HG02798 (cell line): ENCODE data around the gene TIMM13.
"Not testable (repeated sequence)": the region's sequence is repeated elsewhere in the genome, so short reads cannot be mapped to it uniquely, and the experiment has no call there.

Source experiments
- ATAC-seq: cut with Tn5 transposase; IDR thresholded peaks from one replicate; pipeline ENCODE4 v1.9.1; 2021; ENCODE audit warnings: mild to moderate bottlenecking; ENCODE audit not compliant: unreplicated experiment, poor library complexity

The TIMM13 gene

DNA sequence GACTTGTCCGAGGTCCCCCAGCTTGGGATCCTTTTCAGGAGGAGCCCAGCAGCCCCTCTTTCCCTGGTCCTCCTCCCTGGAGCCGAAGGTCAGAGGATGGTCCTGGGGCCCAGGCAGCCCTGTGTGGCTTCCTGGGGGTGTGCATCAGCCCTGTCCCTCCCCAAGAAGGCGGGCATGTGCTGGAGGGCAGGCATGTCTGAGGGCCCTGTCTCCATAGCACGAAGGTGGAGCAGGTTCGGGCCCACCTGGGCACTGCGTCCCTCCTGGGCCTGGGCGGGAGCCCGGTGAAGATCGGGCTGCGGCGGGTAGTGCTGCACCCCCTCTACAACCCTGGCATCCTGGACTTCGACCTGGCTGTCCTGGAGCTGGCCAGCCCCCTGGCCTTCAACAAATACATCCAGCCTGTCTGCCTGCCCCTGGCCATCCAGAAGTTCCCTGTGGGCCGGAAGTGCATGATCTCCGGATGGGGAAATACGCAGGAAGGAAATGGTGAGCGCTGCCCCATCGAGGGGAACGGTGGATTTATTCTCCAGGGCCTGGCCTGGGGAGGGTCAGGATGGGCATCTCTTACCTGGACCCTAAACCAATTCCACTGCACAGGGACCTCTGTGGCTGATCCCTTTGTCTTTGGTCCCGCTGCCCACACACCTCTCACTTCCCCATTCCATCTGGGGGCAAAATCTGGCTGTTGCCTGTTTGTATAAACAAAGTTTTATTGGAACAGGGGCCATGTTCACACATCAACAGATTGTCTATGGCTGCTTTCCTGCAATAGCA, 10.9 kb downstream of the TIMM13 start:
- no peak for ATAC-seq

DNA sequence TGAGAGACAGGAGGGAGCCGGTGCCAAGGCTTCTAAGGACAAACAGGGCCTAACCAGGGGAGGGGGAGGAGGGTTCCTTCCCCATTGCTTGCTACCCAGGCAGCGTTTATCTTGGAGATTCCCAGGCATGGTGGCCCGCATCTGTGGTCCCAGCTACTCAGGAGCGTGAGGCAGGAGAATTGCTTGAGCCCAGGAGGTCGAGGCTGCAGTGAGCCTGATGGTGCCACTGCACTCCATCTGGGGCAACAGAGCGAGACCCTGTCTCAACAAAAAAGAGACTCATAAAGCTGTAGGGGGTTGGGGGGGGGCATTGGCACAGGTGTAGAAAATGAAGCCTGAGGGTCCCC, 11.4 kb downstream of the TIMM13 start:
- no peak for ATAC-seq

DNA sequence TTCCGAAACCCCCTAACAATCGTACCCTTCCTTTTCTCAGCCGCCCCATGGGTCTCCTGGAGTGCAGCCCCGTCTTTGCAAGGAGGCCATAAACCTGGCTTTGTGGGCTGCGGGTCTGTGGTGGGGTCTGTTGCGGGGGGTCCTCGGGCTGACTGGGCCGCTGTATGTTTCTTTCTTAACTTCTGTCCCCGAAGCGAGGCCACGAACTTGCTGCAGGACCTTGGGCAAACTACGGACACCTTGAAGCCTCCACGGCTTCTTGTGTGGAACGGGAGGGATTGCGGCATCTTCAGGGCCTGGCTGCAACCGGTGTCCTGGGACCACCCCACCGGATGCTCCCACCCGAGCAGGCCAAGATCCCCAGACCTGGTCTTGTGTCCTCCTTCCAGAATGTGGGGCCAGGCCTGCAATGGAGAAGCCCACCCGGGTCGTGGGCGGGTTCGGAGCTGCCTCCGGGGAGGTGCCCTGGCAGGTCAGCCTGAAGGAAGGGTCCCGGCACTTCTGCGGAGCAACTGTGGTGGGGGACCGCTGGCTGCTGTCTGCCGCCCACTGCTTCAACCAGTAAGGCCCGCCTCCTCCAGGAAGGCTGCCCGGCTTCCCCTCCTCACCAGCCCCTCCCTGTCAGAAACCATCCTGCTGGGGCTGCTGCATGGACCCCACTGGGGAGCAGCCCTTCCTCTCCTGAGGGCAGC, 12.0 kb downstream of the TIMM13 start:
- ATAC-seq = no peak

DNA sequence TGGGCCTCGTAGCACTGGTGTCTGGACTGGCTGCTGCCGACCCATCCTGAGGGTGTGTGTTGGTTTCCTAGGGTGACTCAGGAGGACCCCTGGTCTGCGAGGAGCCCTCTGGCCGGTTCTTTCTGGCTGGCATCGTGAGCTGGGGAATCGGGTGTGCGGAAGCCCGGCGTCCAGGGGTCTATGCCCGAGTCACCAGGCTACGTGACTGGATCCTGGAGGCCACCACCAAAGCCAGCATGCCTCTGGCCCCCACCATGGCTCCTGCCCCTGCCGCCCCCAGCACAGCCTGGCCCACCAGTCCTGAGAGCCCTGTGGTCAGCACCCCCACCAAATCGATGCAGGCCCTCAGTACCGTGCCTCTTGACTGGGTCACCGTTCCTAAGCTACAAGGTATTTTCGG, 13.8 kb downstream of the TIMM13 start:
- ATAC-seq = no peak

DNA sequence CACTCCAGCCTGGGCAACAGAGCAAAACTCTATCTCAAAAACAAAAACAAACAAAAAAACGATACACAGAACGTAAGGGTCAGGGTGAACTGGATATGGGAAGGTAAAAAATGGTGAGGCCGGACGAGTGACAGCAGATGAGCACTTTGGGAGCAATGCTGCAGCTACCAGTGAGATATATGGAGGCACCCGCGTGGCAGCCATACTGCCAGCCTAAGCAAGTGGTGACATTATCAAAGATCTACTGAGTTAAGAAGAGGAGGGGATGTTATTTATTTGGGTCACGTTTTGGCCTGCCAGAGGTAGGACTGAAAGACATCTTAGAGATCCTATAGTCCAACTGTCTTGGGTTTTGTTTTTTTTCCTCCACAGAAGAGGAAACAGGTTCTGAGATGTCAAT, 14.2 kb downstream of the TIMM13 start:
- ATAC-seq = no peak

DNA sequence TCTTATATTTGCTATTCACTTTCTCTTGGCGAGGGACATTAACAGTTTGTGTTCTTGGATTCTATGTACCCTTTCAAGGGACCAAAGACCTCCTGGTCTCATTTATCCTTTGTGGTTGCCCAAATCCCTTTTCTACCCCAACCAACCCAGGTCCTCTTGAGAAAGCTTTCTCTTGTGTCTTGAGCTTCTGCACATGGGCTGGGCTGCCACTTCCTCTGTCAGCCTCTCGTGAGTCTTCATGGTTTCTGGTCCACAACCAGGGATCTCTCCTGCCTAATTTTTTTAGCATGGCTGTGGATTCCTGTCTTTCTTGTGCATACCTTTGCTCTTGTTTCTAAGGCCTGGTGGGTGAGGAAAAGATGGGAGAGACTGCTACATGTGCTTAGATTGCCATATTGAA, 14.9 kb downstream of the TIMM13 start:
- no peak for ATAC-seq

DNA sequence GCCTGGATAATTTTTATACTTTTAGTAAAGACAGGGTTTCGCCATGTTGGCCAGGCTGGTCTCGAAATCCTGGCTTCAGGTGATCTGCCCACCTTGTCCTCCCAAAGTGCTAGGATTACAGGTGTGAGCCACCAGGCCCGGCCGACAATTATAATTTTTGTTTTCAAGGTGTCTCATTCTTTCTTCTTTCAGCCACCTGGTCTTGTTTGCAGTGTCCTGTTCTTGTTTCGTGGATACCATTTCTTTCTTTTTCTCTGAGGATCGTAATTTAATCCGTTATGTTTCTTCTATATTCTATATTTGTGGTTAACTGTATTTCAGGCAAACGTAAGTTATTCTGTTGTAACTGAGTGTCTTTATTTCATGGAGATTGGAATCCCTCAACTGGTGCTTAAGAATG, 15.7 kb downstream of the TIMM13 start:
- ATAC-seq = no peak

DNA sequence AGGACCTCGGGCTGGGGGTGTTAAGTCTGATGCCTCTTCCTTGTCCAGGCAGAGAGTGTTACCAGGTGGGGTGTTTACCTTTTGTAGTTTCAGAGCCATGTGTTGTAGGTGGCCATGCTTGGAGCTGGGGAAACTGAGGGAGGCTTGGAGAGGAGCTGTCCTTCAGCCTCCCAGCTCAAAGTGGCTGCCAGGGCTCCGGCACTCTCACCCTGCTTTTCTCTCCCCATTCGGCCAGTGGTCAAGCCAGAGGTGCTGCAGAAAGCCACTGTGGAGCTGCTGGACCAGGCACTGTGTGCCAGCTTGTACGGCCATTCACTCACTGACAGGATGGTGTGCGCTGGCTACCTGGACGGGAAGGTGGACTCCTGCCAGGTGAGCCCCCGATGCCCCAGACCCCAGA, 17.4 kb downstream of the TIMM13 start:
- no peak for ATAC-seq

DNA sequence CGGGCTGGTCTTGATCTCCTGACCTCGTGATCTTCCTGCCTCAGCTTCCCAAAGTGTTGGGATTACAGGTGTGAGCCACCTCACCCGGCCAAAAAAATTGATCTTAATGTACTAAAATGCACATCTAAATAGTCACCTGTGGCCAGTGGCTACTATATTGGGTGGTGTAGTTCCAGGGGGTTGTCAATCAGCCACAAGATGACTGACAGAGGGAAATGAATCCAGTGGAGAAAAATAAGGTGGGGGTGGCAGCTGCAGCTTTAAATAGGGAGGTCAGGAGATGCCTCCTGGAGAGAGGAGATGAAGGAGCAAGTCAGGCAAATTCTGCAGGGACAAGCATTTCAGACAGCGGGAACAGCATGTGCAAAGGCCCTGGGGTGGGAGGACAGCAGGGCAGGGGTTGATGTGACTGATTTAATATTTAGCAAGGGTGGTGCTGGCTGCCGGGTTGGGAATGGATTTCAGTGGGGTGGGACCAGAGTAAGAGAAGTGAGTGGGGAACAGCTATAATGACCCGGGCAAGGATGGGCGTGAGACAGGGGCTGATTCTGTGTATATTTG, 18.0 kb downstream of the TIMM13 start:
- no peak for ATAC-seq

DNA sequence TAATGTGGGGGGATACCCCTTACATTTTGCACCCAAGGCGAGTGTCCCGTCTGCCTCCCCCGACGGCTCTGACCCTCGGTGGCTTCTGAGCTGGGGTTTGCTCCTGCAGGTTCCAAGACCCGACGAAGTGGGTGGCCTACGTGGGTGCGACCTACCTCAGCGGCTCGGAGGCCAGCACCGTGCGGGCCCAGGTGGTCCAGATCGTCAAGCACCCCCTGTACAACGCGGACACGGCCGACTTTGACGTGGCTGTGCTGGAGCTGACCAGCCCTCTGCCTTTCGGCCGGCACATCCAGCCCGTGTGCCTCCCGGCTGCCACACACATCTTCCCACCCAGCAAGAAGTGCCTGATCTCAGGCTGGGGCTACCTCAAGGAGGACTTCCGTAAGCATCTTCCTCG, 19.1 kb downstream of the TIMM13 start:
- ATAC-seq = no peak

DNA sequence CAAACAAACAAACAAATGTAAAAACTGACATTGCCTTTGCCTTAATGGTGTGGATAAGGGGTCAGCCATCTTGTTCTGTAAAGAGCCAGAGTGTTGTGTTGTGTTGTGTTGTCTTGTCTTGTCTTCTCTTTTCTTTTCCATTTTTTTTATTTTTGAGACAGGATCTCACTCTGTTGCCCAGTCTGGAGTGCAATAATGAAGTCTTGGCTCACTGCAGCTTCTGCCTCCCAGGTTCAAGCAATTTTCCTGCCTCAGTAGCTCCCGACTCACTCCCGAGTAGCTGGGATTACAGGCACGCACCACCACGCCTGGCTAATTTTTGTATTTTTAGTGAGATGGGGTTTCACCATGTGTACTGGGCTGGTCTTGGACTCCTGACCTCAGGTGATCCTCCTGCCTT, 27.8 kb downstream of the TIMM13 start:
- no peak for ATAC-seq

DNA sequence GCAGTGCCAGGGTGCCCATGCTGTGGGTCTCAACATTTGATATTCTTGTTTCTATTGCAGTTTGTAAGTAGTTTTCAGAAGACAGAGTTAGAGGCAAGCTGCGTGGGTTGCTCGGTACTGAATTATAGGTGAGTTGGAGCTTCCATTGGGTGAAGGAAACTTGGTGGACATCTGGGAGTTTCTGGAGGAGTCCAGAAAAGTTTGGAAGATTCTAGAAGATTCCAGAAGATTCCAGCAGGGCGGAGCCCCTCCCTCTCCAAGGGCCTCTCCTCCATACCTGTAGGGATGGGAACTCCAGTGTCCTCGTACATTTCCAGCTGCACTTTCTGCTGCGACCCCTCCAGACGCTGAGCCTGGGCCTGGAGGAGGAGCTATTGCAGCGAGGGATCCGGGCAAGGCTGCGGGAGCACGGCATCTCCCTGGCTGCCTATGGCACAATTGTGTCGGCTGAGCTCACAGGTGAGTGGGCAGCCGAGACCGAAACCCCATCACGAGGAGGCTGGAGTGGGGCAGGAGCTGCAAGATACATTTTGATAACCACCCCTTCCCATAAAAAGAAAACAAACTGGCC, 28.6 kb downstream of the TIMM13 start:
- no peak for ATAC-seq

DNA sequence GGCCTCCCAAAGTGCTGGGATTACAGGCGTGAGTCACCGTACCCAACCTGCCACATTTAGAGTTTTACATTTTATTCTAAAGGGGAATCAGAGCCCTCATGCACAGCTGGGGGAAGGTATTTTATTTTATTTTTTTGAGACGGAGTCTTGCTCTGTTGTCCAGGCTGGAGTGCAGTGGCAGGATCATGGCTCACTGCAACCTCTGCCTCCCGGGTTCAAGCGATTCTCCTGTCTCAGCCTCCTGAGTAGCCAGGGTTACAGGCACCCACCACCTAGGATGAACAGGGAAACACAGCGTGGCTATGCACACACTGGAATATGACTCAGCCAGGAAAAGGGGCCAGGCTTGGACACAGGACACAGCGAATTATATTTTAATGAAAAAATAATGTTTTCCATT, 30.2 kb downstream of the TIMM13 start:
- not testable (repeated sequence) for ATAC-seq

DNA sequence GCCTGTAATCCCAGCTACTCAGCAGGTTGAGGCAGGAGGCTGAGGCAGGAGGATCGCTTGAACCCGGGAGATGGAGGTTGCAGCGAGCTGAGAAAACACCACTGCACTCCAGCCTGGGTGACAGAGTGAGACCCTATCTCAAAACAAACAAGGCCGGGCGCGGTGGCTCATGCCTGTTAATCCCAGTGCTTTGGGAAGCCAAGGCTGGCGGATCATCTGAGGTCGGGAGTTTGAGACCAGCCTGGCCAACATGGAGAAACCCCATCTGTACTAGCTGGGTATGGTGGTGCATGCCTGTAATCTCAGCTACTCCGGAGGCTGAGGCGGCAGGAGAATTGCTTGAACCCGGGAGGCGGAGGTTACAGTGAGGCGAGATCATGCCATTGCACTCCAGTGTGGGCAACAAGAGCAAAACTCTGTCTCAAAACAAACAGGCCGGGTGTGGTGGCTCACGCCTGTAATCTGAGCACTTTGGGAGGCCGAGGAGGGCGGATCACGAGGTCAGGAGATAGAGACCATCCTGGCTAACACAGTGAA, 32.0 kb downstream of the TIMM13 start:
- not testable (repeated sequence) for ATAC-seq

DNA sequence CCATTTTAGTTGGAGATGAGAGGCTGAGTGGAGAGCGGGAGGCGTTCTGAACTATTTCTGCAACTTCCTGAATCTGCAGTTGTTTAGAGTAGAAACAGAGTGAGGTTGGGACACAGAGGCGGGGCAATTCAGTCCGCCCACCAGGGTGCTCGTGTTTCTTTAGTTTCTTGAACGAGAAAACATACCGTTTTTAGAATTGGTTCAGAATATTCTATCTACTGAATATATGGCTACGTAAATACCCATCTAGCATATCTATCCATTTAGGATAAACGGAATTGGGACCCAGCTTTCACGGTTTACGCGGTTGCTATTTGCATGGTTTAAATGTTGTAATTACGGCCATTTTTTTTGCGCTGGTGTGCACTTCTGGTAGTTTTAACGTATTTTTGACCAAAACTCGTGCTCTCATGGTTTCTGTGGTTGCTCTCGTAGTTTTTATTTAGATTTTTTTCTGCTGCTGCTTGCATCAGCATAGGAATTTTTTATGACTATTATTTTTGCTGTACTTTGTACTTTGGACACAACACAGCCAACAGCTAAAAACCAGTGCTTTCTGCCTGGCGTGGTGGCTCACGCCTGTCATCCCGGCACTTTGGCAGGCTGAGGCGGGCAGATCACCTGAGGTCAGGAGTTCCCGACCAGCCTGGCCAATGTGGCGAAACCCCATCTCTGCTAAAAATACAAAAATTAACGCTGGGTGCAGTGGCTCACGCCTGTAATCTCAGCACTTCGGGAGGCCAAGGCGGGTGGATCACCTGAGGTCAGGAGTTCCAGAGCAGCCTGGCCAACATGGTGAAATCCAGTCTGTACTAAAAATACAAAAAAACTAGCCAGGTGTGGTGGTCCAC, 32.7 kb downstream of the TIMM13 start:
- ATAC-seq = peak; percentile 57

DNA sequence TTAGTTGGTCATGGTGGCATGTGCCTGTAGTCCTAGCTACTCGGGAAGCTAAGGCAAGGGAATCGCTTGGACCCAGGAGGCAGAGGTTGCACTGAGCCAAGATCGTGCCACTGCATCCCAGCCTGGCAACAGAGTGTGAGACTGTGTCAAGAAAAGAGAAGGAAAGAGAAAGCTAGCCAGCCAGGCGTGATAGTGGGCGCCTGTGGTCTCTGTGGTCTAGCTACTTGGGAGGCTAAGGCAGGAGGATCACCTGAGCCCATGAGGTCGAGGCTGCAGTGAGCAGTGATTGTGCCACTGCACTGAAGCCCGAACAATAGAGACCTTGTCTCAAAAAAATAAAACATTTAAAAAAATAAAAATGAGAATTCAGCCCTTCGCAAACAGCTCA, 33.3 kb downstream of the TIMM13 start:
- ATAC-seq = no peak

DNA sequence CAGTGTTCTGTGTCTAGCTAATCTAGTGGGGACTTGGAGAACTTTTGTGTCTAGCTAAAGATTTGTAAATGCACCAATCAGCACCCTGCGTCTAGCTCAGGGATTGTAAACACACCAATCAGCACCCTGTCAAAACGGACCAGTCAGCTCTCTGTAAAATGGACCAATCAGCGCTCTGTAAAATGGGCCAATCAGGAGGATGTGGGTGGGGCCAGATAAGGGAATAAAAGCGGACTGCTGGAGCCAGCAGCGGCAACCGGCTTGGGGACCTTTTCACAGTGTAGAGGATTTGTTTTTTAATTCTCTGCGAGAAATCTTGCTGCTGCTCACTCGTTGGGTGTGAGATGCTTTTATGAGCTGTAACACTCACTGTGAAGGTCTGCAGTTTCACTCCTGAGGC, 34.5 kb downstream of the TIMM13 start:
- ATAC-seq = not testable (repeated sequence)

DNA sequence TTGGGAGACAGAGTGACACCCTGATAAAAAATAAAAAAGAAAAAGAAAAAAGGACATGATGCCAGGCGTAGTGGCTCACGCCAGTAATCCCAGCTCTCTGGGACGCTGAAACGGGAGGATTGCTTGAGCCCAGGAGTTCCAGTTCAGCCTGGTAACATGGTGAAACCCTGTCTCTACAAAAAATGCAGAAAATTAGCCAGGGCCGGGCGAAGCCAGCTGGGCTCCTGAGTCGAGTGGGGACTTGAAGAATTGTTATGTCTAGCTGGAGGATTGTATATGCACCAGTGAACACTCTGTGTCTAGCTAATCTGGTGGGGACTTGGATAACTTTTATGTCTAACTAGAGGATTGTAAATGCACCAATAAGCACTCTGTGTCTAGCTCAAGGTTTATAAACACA, 35.0 kb downstream of the TIMM13 start:
- no peak for ATAC-seq

DNA sequence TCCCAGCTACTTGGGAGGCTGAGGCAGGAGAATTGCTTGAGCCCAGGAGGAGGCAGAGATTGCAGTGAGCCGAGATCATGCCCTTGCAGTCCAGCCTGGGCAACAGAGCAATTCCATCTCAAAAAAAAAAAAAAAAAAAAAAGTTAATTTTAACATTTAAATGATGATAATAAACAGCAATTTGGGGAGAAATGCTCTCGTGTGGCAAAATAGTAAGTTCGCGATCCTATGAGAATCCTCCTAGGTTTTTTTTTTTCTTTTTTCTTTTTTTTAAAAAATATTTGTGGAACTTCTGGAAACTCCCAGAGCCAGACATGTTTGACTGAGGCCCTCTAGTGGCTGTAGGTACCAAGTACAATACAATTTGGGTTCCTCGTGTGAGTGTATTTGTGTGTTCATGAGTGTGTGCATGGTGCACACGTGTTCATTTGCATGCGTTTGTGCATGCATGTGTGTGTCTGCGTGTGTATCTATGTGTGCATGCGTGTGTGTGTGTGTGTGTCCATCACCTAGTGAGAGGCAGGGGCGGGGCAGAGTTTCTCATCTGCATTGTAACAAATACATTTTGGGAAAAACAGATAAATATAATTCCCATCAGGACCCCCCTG, 36.2 kb downstream of the TIMM13 start:
- no peak for ATAC-seq

DNA sequence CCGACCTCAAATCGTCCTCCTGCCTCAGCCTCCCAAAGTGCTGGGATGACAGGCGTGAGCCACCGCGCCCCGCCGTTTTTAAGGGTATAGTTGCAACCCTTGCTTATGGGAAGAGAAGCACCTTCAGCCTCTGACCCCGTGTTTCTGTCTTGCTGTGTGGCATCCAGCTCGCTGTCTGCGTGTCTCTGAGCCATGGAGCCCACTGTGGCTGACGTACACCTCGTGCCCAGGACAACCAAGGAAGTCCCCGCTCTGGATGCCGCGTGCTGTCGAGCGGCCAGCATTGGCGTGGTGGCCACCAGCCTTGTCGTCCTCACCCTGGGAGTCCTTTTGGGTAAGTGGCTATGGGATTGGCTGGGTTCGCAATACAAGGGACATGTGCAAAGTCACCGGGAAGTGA, 37.8 kb downstream of the TIMM13 start:
- no peak for ATAC-seq
